GM18951 (cell line): ENCODE results near the gene OSR1.
"Not testable (repeated sequence)": the region's sequence is repeated elsewhere in the genome, so short reads cannot be mapped to it uniquely, and the experiment has no call there.

ENCODE experiments used
- POLR2A ChIP-seq: IDR thresholded peaks from 4 replicates; pipeline ENCODE4 v1.6.1; 2011; ENCODE audit warnings: mild to moderate bottlenecking; ENCODE audit not compliant: insufficient read length, insufficient read depth; ENCODE audit errors: extremely low read depth
- in situ Hi-C: fragments of 300-500 bp; cut with MboI; formaldehyde crosslinking; loops from one replicate; pipeline ENCODE4 v1.12.0; 2022; ENCODE audit warnings: low sequenced_read_pairs, mixed read lengths, inconsistent platforms; ENCODE audit not compliant: unreplicated experiment

OSR1 gene

DNA sequence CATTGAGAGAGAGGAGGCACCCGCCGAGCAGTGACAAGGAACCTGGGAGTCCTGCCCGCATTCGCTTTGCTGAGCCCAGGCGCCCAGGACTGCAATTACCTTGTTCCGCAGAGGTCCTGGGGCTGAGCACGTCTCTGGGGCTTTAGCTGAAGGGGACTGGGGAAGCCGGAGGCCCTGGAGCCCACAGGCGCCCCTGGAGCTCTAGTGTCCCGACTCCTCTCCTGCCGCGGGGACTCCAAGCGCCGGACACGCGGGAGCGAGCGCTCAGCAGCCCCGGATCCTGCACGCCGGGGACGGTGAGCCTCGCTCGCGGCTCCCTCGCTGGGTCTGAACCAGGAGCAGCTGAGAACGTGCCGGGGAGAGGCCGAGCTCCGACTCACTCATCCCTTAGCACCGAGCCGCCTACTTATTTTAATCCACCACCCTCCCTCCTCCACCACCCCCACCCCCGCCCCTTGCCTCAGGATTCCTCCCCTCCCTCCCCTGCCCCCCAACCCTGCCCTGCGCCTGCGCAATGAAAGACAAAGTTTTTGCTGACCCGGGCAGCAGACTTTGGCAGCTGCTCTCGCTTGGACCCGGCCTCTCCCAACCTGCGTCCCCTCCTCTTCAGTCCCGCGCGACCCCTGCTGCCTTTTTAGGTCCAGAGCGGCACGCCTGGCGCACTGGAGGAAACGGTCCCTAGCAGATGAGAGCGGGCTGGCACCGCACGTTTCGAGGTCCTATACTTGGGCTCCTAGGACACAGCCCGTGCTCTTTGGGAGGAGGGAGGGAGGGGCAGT lies at the start of gene OSR1:
Gene OSR1 (minus strand): TSS at position 382 of the 779 bp plus-strand sequence. CDS start 4,818 bp downstream, outside the sequence.
- TF ChIP-seq POLR2A, result no peak
- in situ Hi-C loops, result loop anchor here (25.0 kb wide), 2 partner anchors 504 to 846 kb away; no protein-coding TSS in a partner anchor

DNA sequence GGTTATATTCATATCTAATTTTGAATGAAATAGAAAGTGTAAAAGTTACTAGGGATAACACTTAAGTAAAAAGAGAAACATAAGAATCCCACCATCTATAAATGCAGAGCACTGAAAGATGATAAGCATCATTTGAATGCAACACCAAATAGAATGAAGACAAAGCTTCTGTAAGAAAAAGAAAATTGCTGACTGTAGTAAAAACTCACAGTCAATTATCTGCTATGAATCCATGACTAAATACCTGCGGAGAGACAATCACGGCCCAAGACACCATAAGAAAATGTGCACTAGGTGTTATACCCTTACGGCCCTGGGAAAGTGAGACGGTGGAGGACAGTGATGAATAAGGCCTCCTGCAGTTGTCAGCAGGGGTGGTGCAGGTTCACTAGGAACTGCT lies 45.4 kb upstream of the OSR1 start:
- in situ Hi-C loops, result no loop called here
- no peak for TF ChIP-seq POLR2A

DNA sequence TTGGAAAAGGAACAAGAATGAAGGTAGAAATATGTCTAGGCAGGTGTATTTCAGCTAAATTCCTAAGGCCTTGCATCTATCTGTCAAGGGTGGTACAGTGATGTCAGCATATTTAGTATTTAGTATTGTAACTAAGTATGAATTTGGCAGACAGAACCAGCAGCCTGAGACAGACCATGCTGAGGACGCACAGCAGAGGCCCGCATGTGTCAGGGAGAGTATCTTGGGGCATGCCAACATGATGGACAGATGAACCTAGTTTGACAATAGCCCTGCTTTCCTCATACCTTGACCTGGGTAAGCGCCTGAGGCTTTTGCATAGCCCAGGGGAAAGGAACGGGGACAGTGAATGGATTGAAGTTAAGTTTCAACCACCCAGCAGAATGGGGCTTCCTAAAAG lies 33.8 kb upstream of the OSR1 start:
- in situ Hi-C loops, result no loop called here
- no peak for TF ChIP-seq POLR2A

DNA sequence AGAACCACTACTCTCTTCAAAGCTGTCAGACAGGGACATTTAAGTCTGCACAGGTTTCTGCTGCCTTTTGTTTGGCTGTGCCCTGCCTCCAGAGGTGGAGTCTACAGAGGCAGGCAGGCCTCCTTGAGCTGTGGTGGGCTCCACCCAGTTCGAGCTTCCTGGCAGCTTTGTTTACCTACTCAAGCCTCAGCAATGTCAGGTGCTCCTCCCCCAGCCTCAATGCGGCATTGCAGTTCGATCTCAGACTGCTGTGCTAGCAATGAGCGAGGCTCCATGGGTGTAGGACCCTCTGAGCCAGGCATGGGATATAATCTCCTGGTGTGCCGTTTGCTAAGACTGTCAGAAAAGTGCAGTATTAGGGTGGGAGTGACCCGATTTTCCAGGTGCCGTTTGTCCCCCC lies 31.0 kb upstream of the OSR1 start:
- in situ Hi-C loops, result not testable (repeated sequence)

DNA sequence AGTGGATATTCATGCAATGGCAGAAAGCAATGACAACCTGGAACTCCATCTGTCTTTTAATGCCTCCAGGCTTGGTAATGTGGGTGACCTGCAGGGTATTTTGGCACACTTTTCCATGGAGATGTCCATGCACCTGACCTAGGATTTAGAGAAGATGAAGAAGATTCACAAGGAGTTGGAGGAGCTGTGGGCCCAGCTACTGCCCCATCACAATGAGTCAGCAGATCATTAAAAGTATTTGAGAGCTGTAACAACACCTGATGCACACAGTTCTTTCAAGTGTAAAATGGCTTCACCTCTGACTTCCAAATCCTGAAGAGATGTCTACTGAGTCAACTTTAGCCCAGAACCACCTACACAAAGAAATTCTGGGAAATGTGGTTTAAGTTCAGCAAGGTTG lies 22.1 kb upstream of the OSR1 start:
- TF ChIP-seq POLR2A, result no peak
- in situ Hi-C loops, result no loop called here

DNA sequence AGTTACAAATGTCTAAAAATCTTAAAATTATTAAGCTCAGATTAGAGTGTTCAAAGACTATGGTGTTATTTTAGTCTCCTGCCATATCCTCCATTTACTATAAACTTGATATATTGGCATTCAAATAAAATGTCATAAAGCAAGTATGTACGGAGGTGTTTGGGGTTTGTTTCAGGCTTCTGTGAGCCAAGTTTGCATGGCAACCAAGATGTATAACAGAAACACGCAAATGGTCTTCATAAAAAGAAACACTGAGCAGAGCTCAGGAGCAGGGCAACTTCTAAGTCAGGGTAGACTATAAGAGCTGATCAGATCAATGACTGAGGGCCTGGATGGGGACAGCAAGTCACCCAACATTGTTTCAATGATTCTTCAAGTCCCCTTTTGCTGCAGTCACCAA lies 20.5 kb upstream of the OSR1 start:
- TF ChIP-seq POLR2A, result no peak
- in situ Hi-C loops, result no loop called here

DNA sequence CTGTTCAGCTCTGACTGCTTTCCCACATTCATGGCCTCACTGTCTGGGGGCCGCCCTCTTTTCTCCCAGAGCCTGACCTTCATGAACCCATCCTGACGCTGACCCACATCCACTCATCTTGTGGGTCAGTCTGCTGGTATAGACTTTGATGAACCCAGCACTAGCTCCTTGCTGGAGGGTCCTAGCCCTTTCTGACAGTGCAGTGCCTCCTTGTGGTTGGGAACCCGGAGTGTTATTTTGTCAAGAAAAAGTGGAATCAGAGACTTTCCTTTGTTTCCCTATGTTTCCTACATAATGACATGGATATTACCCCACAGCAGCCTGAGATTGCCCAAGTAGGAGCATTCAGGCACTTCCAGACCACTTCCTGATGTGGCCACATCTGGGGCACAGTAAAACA lies 19.3 kb upstream of the OSR1 start:
- in situ Hi-C loops, result no loop called here
- TF ChIP-seq POLR2A, result no peak

DNA sequence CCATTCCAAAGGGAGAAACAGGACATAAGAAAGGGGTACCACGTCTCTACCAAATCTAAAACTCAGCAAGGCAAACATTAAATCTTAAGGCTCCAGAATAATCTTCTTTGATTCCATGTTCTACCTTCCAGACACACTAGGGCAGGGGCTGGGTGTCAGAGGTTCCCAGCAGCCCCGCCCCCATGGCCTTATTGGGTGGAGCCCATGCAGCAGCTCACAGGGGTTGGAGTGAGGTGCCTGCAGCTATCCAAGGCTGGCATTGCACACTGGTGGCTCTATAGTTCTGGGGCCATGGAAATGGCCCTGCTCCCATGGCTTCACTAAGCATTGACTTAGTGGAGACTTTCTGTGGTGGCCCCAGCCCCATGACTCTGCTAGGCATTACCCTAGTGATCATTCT lies 14.9 kb upstream of the OSR1 start:
- in situ Hi-C loops, result loop anchor here (25.0 kb wide), 2 partner anchors 489 to 861 kb away; no protein-coding TSS in a partner anchor
- TF ChIP-seq POLR2A, result no peak

DNA sequence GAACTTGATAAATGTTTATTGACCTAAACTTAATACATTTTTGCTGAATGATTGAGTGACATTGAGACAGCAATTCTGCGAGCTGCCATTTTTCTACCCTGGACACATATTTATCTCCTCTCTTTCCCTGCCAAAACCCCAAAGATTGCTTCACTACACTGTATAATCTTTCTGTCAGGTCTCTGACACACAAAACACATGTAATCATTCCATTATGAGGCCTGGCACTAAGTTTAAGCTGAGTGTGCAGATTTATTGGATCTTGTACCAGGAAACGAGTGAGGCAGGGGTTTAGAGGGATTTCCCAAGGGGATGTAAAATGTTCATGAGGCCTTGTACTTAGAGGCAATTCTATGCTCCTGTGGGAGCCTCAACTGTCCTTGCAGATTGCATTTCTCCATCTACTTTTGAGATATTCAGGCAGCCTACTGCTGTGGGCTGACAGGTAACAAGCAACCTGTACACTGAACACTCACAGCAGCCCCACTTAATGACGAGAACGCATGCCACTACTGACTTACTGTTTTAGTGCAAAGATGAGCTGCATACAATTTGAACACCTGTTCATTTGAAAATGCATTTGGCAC lies 13.7 kb upstream of the OSR1 start:
- TF ChIP-seq POLR2A, result no peak
- in situ Hi-C loops, result loop anchor here (25.0 kb wide), 2 partner anchors 490 to 860 kb away; no protein-coding TSS in a partner anchor

DNA sequence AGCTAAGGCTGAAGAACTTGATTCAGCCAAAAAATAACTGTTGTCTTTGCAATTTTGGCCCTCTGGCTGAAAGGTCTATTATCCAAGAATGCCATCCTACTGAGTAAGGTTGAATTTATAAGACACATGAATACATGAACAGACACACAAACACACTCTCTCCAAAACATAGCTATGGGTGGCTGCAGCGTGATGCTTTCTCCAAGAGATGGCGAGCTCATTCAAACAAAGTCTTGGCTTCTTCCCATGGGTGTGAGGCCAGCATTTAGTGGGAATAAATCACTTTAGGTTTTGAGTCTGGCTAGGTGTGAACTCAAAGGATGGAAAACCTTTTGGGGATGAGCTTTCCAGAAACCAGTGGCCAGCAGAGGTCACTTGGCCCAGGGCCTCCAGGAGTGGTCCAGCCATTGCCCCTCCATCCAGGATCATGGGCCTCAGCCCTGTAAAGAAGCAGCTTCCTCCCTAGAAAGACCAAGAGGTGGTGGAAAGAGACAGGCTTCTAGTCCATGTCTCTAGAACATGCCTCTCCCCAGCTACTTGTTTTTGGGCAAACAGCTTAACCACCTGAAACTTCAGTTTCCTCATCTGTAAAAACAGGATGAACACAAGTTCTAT lies 11.0 kb upstream of the OSR1 start:
- in situ Hi-C loops, result loop anchor here (25.0 kb wide), 2 partner anchors 493 to 857 kb away; no protein-coding TSS in a partner anchor

DNA sequence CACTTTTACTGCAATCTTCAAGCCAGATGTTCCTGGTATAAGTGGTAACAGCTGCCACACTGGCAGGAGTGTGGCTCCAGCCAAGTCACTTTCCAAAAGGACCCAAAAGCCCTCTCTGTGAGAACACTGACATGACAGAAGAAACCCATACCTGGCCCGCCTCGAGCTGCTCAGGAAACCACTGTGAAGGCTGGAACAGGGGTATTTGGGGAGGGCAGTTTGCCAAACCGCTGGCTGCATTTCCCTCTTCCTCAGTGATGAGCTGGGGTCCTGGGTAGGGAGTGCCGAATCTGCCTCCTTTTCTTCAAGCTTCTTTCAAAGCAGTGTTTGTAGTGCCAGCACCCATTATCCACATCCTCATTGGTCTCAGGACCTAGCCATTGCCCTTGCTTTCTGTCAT lies 10.3 kb upstream of the OSR1 start:
- no peak for TF ChIP-seq POLR2A
- in situ Hi-C loops, result loop anchor here (25.0 kb wide), 2 partner anchors 494 to 856 kb away; no protein-coding TSS in a partner anchor

More for the DNA sequence above, 11.0 kb upstream of the OSR1 start:
- no peak for TF ChIP-seq POLR2A

DNA sequence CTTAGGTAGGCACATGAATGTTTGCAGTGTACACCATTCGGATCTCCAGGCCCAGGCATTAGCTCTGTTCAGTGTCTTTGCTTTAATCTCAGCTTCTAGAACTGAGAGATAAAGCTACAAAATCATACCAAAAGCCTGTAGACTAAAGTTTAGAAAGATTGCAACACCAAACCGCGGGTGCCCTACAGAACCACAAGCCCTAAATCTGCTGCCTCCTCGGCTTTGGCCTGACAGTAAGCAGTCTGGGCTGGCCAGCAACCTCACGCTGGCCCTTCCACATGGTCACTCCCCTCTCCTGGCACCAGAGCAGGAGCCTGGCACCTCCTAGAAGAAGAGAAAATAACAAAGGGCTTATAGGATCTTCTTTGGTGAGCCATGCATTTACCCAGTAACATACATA lies 8.9 kb upstream of the OSR1 start:
- in situ Hi-C loops, result loop anchor here (25.0 kb wide), 2 partner anchors 495 to 855 kb away; no protein-coding TSS in a partner anchor
- TF ChIP-seq POLR2A, result no peak

DNA sequence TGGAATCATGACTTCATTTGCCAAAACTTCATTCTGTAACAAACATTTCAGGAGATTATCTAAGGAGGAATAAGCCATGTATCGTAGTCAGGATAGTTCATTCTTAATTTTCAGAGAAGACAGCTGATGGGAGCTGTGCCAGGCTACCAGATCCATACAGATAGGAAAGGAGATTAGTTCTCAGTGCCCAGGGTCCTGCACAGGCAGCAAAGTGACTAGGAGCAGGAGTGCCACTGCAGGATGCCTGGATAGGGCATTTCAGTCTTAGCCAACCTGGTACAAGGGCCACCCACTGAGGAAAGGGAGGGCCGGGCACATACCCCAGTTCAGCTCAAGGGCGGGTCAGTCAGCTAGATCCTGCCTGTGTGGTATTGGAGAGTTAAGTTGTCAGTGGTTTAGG lies 6.7 kb upstream of the OSR1 start:
- TF ChIP-seq POLR2A, result no peak
- in situ Hi-C loops, result loop anchor here (25.0 kb wide), 2 partner anchors 497 to 853 kb away; no protein-coding TSS in a partner anchor
